ENCODE results near the gene TMEM52. TPM values are rescaled to one million over a fixed set of nuclear protein-coding genes. Genes with fewer than 3 reads are reported as not detected.
A peak's percentile ranks its signal among the peaks of the same experiment; 100 is the strongest.

Gene TMEM52
- total and polyA plus RNA-seq, 2 of the 8 experiments (the other 6 are each of a cell fraction or from before 2014, with no cell fraction given): 14.6 to 30.2 TPM

DNA sequence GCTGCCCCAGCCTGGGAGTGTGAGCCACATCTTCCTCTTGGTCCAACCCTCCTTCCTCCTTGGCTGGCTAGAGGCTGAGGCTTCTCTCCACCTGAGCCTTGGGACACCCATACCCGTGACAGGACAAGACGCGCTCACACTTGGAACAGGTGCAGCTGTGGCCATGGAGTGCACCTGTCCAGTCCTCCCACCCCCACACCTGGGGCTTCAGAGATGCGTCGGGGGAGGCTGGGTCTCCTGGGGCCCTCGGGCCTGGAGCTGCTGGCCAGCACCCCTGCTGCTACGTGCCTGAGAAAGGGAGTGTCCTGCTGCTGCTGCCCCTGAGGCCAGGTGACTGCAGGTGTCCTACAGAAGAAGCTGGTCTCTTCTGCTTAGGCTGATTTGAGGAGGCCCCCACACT is 37.0 kb upstream of the TMEM52 start:
- no peaks in the 10 kb centered on the region for H3K36me3 ChIP-seq (ENCODE audit: control insufficient read depth in 2 of 4, insufficient read depth in 4 of 4, low read length in 3 of 4)
- H3K4me3 ChIP-seq (ENCODE audit: extremely low read depth in 1 of 4, insufficient read depth in 2 of 4, low read depth in 3 of 4, low read length in 4 of 4): no peak overlapping the region
- H2AFZ ChIP-seq (ENCODE audit: low read length): no peak overlapping the region
- CTCF ChIA-PET (ENCODE audit: partially characterized antibody): interaction anchor here (0.6 to 15.6 kb wide), 17 partner anchors 10 to 177 kb away, joined by 3 to 249 read pairs (median 4); partner anchors contain the start of gene PRKCZ
- H3K4me1 ChIP-seq (replicated peaks in 1 of 4; ENCODE audit: control insufficient read depth in 3 of 4, insufficient read depth in 4 of 4, low read length in 3 of 4): peaks cover 0 to 9% (median 6%) of the 10 kb centered on the region in 4 experiments; a peak in 5 of 7 replicates
- 93% methylated on average over 7 of the region's 7 CpGs; no CpG with 5 or more reads in 1 of the 2 experiments for WGBS, 2 experiments (ENCODE audit: extremely low coverage in 1 of 2, insufficient coverage in 1 of 2, insufficient read length in 1 of 2, insufficient replicate concordance in 2 of 2, low coverage in 1 of 2, low lambda C conversion rate in 2 of 2, missing lambda C conversion rate in 1 of 2)
- H2AK5ac ChIP-seq (ENCODE audit: low read depth, low read length): no peak overlapping the region
- DNase-seq (ENCODE audit: low read depth in 1 of 2, low spot score in 2 of 2): no peak
- peaks cover 0 to 5% of the 10 kb centered on the region in 2 experiments; a peak in 1 of 4 replicates for H3K9me3 ChIP-seq (ENCODE audit: insufficient read depth in 2 of 2, low read depth in 1 of 2, low read length in 1 of 2)
- H2BK5ac ChIP-seq (ENCODE audit: low read depth, low read length): no peak overlapping the region
- H2BK120ac ChIP-seq (replicated peaks; ENCODE audit: low read depth, low read length): no peak overlapping the region
- H2BK12ac ChIP-seq (ENCODE audit: low read depth, low read length): no peak overlapping the region
- H4K5ac ChIP-seq (ENCODE audit: insufficient read length, low read depth, low read length): no peak overlapping the region
- POLR2A ChIA-PET (ENCODE audit: partially characterized antibody): interaction anchor here (1.1 to 1.3 kb wide), 2 partner anchors 20 to 84 kb away, joined by 3 read pairs; no protein-coding TSS in a partner anchor
- H3K23ac ChIP-seq (ENCODE audit: insufficient read length): no peak overlapping the region
- H3K56ac ChIP-seq (replicated peaks; ENCODE audit: insufficient read length, low read depth, low read length): no peak overlapping the region
- H4K8ac ChIP-seq (ENCODE audit: extremely low read depth, insufficient read depth, low read length): peak overlapping the region; percentile 28; the same call in 1 of the 2 replicates
- no peak overlapping the region for H3K4me2 ChIP-seq (ENCODE audit: insufficient read depth in 1 of 2, low read depth in 2 of 2, low read length in 2 of 2)
- H4K20me1 ChIP-seq (replicated peaks in 1 of 2; ENCODE audit: control insufficient read depth in 1 of 2, insufficient read depth in 2 of 2, low read length in 2 of 2): peaks cover 0 to 1% of the 10 kb centered on the region in 2 experiments
- no peaks in the 10 kb centered on the region for H3K79me1 ChIP-seq (ENCODE audit: low read depth, low read length)
- H3K27me3 ChIP-seq (replicated peaks in 1 of 4; ENCODE audit: control insufficient read depth in 3 of 4, extremely low read depth in 1 of 4, insufficient read depth in 3 of 4, low read length in 3 of 4): no peaks in the 10 kb centered on the region; a peak in 1 of 7 replicates
- no peak overlapping the region for H3K14ac ChIP-seq (ENCODE audit: insufficient read length)
- no peak overlapping the region for H2BK20ac ChIP-seq (ENCODE audit: low read length)
- no peak overlapping the region for H3K27ac ChIP-seq (ENCODE audit: low read depth, low read length)
- H2BK15ac ChIP-seq (ENCODE audit: low read length): no peak overlapping the region
- no peak for FAIRE-seq
- H3K23me2 ChIP-seq (ENCODE audit: low read depth, low read length): no peaks in the 10 kb centered on the region; the same call in 1 of the 2 replicates
- H4K91ac ChIP-seq (replicated peaks; ENCODE audit: insufficient read length, low read length): peak overlapping the region; percentile 65
- no peak overlapping the region for H3K4ac ChIP-seq (replicated peaks; ENCODE audit: insufficient read length, low read depth, low read length)
- H3K9ac ChIP-seq (replicated peaks in 1 of 4; ENCODE audit: extremely low read depth in 1 of 4, low read depth in 3 of 4, low read length in 3 of 4): no peak overlapping the region
- peak overlapping the region; percentile 60; the same call in 1 of the 2 replicates for H3K18ac ChIP-seq (ENCODE audit: extremely low read depth, low read length)
- no peaks in the 10 kb centered on the region for H3K79me2 ChIP-seq (ENCODE audit: control insufficient read depth in 1 of 2, insufficient read depth in 2 of 2, low read length in 2 of 2)
- TF ChIP-seq, protein P1, sequence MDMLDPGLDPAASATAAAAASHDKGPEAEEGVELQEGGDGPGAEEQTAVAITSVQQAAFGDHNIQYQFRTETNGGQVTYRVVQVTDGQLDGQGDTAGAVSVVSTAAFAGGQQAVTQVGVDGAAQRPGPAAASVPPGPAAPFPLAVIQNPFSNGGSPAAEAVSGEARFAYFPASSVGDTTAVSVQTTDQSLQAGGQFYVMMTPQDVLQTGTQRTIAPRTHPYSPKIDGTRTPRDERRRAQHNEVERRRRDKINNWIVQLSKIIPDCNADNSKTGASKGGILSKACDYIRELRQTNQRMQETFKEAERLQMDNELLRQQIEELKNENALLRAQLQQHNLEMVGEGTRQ (IDR thresholded peaks at IDR 0.05; ENCODE audit: low read length): no peak
- no peak for TF ChIP-seq TEAD4 (IDR thresholded peaks at IDR 0.05; ENCODE audit: low read depth, low read length)

Data from H1 (cell line).